IPS DF 4.7 (cell line): ENCODE measurements around the gene GRIK1.

Source experiments
- DNase-seq: peaks from one replicate; pipeline ENCODE4 v3.0.0-alpha.2; 2013; ENCODE audit warnings: low spot score; ENCODE audit errors: extremely low read depth

Gene GRIK1

DNA sequence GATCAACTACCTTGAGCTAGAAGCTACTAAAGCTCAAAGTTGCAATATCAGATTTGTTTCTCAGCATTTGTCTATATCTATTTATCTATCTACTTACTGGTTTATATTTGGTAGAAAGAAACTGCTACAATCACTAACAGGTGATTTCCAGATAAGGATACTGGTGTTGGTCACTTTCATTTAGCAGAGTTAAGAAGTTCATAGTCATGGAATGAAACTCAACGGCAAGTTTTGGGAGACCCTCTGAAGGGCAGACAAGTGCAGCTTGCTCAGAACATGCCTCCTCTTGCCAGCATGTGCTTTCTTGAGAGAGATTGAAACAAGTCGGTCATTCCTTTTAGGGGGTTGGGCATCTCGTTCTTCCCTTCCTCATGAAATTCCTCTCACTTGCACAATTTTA lies 296.5 kb downstream of the GRIK1 start:
- no peak for DNase-seq

DNA sequence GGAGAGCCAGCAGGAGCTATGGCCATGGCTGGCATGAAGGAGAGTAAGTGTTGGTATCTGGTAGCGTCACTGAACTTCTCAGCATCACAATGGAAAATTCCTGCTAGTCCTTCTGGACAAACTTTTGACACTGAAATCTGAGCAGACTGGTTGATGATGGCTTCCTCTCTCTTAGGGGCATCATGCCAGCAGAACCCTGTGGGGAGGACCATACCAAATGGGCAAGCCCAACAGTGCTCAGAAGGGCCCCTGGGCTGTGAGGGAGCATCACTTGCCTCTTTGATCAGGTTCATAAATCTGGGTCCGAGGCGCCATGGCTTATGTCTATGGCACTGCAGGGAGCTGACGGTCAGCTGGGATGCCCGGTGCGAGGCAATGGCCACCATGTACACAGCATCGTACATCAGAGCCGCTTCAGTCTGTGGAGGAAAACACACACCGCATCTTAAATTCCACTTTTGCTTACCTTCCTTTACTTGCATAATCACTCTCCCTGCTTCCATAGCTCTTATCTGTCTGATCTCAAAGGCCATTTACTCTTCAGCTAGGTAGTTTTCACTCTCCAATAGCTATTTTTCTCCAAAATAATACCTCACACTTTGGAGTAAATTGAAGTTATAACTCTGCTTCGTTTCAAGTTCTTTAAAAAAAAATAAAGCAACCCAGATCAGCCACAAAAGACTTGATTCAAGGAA lies 297.1 kb downstream of the GRIK1 start:
- DNase-seq = no peak

DNA sequence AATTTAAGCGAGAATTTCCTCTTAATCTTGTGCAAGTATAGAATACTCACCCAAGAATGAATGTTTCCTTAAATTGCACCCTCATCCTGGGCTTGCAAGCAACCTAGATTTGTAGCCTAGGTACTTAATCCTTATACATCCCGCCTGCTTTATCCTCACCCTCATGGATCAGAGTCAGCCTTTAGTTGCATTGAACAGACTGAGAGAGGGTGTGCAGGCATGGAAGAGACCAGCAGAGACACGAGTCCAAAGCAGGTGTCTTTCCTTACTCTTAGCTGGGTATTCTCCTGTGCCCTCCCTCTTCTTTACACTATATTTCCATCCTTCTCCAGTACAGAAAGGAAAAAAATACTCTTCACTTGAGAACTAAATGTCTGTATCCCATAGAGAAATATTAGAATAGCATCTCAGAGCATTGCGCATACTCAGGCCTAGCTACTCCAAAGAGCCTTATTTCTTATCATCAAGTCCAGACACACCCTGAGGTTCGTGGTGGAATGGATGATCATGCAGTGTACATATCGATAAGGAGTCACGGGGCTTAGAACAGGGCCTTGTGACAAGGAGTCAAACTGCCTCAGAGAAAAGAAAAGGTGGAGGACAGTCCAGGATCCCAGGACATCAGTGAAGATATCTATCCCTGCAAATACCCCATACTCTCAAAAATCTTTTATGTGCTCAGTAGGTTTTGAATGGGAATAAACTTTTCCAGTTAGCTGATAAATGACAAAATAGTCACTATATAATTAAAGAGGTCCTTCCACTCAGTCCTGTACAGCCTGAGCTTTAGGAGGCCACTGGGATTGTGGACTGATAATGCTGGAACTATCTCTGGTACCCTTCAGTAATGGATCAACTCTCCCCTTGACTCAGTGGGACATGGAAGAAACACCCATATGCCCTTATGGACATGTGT lies 297.9 kb downstream of the GRIK1 start:
- DNase-seq = no peak

DNA sequence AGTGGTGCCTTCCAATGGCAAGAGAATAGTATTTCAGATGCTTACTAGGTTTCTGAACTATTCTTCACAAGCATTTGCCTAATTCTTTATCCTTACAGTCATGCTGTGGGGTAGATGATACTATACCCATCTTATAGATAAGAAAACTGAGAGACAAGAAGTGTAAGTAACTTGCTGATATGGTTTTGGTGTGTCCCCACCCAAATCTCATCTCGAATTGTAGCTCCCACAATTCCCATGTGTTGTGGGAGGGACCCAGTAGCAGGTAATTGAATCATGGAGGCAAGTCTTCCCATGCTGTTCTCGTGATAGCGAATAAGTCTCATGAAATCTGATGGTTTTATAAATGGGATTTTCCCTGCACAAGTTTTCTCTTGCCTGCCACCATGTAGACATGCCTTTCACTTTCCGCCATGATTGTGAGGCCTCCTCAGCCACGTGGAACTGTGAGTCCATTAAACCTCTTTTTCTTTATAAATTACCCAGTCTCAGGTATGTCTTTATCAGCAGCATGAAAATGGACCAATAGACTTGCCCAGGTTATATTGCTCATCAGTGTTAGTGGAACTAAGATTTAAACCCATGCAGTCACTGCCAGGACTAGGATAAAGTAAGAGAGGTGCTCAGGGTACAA lies 298.7 kb downstream of the GRIK1 start:
- no peak for DNase-seq

DNA sequence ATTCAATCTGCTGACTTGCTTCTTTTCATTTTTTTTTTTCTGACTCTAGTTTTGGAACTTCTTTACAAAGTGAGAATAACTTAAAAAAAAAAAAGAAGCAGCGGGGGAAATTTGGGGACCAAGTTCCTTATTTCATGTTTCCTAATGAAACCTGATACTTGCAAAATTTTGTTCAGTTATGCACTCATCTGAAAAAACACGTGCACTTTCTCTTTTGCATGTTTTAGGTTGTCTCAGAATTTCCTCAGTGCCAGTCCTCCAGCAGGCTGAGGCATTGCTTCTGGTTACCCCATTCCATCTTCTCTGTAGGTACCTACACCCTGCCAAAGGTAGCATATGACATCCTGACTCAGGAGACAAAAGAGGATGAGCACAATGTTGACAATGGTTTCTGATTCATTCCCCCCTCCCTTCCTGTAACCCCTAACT lies 299.7 kb downstream of the GRIK1 start:
- DNase-seq = no peak

DNA sequence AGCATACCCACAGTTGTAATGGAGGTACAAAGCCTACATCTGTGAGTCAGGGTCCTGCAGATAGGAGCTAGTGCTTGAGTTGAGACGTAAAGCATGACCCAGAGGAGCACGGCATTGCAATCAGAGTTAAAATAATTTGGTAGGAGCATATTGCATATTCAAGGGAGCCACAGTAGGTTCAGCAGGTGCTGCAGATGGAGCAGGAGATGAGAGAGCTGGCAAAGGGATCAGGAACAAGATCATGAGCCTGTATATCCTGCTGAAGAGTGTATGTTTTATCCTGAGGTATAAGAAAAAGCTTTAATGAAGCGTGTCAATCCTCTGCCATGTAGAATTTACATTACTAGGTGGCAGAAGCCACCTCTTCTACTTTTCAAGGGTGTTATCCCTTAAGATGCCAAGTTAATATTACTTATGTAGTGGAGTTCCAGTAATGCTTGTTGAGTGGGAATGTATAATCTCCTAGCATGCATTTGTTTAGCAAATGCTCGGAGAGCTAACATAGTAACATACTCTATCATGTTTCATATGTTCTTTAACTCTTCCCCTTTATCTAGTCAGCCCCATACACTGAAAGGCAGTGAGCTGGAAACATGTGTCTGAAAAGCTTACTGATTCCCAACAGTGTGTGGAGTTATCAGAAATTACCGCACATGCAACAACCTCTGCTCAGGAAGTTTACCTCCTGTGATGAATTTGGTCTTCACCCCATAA lies 300.3 kb downstream of the GRIK1 start:
- no peak for DNase-seq

DNA sequence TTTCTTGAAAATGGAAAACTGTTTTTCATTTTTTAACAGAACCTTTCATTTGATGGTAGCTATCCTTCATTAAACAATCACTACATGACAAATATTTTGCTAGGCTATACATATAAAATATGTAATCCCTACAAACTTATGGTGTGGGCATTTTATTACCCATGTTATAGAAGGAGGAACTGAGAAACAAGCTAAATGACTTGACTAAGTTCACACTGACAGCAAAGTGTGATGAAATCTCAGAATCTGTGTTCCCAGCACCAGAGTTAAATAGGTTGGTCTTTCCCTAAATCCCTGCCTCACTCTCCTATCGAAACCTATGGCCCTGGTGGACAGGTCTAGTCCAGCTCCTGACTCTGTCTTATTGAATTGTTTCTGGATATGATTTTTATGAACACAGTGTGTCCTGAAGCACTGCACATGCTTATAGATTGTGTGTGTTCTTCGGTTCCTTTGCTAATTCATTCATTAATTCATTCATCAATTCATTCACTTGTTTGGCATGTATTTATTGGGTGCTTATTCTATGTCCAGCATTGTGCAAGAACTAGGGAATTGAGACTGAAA lies 301.0 kb downstream of the GRIK1 start:
- DNase-seq = no peak

DNA sequence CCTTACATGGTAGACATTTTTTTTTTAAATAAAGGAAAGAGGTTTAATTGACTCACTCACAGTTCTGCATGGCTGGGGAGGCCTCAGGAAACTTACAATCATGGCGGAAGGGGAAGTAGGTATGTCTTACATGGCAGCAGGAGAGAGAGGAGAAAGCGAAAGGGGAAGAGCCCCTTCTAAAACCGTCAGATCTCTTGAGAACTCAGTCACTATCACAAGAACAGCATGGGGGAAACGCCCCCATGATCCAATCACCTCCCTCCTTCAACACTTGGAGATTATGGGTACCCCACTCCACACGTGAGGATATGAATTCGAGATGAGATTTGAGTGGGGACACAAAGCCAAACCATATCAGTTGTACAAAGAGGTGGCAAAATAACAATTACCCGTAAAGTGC lies 301.7 kb downstream of the GRIK1 start:
- DNase-seq = no peak

DNA sequence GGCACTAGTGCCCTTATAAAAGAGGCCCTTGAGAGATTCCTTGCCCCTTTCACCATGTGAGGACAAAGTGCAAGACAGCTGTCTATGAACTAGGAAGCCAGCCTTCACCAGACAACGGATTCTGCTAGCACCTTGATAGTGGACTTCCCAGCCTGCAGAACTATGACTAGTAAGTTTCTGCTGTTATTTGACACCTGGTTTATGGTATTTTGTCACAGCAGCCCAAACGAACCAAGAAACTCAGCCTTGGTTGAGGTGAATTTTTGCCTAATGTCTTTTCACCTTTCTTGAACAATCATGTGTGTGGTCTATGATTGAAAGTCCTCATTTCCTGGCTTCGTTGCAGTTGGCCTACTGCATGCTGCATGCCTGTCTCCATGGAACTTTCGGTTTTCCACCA lies 302.2 kb downstream of the GRIK1 start:
- no peak for DNase-seq

DNA sequence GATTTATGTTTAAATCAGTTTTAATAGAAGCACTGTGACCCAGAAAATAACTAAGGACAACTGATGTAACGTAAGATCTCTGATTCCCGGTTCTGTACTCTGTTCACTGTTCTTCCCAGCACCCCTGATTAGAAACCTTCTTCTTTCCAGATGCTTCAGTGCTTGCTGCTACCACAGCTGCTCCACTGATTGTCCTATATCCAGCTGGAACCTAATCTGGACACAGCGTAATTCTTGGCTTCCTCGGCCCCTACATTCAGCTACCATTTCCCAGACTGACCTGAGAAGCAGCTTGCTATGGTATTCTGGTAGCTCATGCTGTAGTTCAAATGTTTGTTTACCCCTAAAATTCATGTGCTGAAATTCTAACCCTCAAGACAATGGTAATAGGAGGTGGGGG lies 302.7 kb downstream of the GRIK1 start:
- no peak for DNase-seq

DNA sequence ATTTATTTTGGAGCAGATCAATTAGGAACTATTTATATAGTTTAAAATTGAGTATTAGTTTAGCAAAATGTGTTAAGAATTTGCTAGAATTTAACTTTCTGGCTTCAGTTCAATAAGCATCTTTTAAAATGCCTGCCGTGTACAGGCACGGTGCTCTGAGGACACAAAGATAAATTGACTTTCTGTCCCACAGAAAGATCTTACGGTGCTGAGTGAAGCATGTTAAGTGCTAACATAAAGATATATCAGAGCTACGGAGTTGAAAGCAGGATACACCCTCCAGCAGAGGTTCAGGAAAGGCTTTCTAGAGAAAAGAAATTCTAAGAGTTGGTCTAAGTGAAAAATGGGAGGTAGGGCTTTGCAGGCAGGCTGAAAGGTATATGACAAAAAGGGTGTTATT lies 305.4 kb downstream of the GRIK1 start:
- no peak for DNase-seq

DNA sequence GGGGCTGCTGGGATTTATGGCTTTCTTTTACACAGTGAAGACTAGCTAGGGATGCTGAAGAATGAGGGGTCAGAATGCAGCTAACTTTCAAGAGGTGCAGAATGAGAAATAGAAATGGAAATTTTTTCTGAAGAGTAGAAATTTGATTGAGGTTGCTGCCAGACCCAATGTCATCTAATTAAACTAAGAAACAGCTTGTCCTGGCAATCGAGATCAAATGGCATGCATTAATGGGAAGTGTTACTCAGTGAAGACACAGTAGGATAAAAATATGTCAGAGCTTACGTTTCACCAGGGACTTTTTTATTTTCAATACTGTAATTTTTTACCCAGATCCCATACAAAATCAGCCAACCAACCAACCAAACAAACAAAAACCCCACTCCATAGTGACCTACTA lies 306.0 kb downstream of the GRIK1 start:
- DNase-seq = no peak

DNA sequence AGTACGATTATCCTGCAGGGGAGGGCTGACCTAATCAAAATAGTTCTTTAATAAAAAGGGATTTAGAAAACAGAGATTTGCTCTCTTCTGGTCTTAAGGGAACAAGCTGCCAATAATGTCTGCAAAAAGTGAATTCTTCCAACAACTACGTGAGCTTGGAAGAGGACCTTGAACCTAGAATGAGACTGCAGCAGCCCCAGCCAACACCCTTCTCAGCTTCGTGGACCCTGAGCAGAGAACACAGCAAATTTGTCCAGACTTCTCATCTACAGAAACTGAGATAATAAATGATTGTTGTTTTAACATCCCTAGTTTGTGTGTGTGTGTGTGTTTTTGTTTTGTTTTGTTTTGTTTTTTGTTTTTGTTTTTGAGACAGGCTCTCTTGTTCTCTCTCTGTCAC lies 309.4 kb downstream of the GRIK1 start:
- no peak for DNase-seq

DNA sequence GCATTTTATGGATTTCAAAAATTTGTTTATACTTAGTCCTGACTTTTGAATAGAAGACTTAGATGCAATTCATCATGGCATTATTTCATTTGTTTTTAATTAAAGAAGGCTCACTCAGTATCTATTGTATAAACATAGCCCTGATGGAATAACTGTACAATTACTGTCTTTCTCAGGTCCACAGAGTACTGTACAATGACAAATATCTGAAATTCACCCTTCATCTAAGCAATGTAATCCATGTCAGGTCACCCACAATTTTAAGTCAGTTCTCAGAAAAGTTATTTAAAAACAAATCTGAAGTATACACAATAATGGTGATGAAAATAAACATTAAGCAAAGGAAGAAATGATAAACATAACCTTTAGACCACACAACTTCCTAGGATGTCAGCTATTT lies 311.9 kb downstream of the GRIK1 start:
- no peak for DNase-seq

DNA sequence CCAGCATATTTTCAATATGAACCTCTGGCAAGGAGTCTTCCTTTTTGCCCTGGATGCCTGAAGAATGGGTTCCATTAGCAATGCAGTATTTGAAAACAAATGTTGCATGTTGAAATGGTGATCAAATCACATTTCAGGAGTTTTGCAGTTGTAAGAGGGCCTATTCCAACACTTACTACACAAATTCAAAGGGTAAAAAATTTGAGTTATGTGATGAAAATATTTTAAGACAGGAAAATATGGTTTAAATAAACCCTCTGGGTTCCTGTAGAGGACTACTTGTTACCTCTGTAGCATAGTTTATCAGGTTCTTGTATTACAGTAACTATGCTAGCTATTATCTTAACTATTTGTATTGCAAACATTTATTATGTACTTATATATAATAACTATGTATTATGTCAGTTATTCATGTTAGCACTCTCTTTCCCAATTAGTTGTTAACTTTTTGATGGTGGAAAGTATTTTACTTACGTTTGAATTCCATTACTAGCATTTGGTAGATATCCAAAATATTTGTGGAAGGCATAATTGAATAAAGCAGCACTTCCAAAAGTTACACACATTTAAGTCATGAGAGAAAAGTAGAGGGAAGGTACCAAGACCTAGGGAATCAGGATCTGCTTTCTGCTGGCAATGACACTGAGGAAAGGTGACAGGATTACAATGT lies 312.9 kb downstream of the GRIK1 start:
- no peak for DNase-seq

DNA sequence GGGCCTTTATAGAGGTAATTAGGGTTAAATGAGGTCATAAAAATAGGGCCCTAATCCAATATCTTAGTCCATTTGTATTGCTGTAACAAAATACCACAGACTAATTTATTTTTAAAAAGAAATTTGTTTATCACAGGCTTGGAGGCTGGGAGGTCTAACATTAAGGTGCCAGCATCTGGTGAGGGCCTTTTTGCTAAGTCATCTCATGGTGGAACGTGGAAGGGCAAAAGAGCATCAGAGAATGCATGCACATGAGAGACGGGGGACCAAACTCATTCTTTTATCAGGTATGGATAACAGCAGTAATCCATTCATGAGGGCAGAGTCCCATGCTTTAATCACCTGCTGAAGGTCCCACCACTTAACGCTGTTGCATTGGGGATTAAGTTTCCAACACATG lies 313.8 kb downstream of the GRIK1 start:
- no peak for DNase-seq

DNA sequence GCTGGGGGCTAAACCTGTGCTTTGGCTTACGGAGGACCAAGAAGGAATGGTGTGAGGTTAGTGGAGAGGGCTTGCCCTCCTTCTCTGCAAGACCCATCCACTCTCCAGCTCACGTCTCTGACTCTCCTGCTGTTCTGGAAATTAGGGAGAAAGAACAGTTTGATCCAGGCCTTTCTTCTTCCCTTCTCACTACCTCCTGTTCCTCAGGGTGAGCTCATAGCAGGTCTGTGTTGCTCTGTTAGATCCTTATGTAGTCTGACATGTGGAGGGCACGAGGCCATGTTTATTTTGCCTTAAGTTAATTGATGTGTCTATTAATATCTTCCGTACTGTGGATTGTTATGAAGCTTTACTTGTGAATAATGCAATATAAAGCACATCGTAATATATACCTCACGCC lies 315.0 kb downstream of the GRIK1 start:
- DNase-seq = no peak

DNA sequence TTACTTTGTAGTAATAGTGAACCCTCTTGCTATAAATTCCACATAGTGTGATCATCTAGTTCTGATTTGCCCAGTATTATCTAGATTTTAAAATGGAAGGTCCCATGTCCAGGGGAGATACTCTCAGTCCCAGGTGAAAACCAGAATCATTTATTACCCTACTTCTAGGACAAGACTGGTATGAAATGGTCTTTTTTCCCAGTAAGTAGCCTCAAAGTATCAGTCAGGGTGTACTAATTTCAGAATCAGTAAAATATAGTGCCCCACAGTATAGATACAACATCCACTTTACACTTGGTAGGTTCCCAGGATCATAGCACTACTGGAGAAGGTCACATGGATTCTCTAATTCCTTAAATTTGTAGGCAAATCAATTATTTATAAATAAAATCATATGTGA lies 318.3 kb downstream of the GRIK1 start:
- no peak for DNase-seq

DNA sequence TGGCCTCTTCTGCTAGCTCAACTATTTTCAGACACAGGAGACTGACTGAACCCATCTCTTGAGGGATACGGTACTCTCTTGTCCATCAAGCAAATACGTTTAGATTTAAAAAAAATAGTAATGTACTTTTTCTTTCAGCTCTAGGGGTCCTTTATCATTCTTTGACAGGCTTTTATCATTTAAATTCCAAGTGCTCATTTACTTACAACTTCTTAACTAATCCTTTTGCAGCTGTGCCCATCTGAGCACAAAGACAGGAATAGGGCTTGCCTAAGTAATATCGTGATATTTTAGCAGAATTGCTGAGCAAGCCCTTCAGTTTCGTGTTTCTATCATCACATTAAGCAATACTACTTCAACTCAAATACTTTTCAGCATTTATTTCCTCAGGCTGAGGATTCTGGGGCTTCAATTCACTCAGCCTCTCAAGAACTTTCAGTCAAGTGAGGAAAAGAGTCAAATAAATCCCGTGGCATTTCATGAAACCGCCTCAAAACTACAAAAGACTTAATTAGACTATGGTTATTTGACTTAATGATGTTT lies 323.5 kb downstream of the GRIK1 start:
- no peak for DNase-seq

DNA sequence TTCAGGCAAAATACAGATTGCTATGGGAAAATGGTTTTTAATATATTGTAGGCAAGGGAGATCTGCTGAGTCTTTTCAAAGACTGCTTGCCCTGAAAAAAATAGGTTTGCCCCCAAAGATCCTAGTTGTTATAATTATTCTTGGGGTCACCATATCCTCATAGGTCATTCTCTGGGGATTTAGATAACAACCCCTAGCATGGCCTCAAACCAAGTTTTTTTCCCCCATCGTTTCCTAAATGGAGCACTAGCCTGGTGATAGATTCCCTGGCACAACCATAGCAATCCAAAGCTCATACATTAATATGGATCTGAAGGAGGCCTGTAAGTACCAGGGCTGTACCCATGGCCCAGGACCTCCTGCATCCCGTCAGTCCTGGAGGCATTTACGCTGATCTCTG lies 325.9 kb downstream of the GRIK1 start:
- DNase-seq = no peak

DNA sequence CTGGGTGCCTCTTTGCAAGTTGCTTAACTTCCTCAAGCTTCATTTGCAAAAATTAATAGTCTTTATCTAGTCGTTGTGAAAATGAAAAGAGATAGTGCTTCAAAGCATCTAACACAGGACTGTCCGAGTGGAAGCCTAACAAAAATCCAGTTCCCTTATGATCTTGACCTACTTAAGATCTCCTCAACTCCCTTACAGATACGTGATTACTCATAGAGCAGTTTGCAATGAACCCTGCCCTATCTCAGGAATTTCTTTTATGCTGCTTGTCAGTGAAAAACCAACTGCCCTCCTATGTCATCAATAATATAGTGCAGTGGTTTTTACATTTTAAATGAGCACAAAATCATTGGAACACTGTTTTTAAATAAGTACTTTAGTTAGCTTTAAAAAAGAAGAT lies 326.8 kb downstream of the GRIK1 start:
- DNase-seq = no peak
